H1 (cell line): ENCODE measurements around the gene PIANP. TPM values are rescaled to one million over a fixed set of nuclear protein-coding genes. Genes with fewer than 3 reads are reported as not detected.
A peak's percentile ranks its signal among the peaks of the same experiment; 100 is the strongest.

Source experiments
- GABPA ChIP-seq: IDR thresholded peaks from 2 replicates; pipeline ENCODE4 v1.6.1; 2011; ENCODE audit warnings: mild to moderate bottlenecking, low read length, moderate library complexity, borderline replicate concordance; ENCODE audit not compliant: insufficient read depth
- NRF1 ChIP-seq: IDR thresholded peaks from 2 replicates; pipeline ENCODE4 v1.6.1; 2011; ENCODE audit warnings: mild to moderate bottlenecking, low read depth, low read length, improper control_type of control experiment
- ZNF274 ChIP-seq: IDR thresholded peaks from 2 replicates; pipeline ENCODE4 v1.7.0; 2012; ENCODE audit warnings: low read length, borderline replicate concordance; ENCODE audit errors: extremely low read depth
- polyA plus RNA-seq, 7 experiments: library from polyadenylated mRNA; depleted of rRNA in 3 of 7; stranded (reverse) in 5 of 7; unstranded in 2 of 7; fragments of >200 nt in 5 of 7; fragments of 200-250 nt in 2 of 7; gene quantifications; 1 replicate in 5 of 7; 2 replicates in 1 of 7; 4 replicates in 1 of 7; pipeline versions ENCODE4 v1.2.1 to v1.2.3, GENCODE V29; 2011 to 2013; ENCODE audit warnings: missing spikeins in 2 of 7, mixed read lengths in 2 of 7
- total RNA-seq: library from RNA; stranded (reverse); fragmentation: NEBNext Ultra II Directional; extraction: Animal tissue kit (Norgen Biotek cat#: 25700); gene quantifications from 2 replicates; pipeline ENCODE4 v1.2.1, GENCODE V29; 2021
- TF ChIP-seq, protein P1 (sequence below): fragments of 300-600 bp; sonication (generic); IDR thresholded peaks from 2 replicates; pipeline ENCODE4 v1.7.1; 2012; ENCODE audit warnings: low read length, moderate library complexity, mild to moderate bottlenecking, inconsistent platforms; ENCODE audit not compliant: insufficient replicate concordance

PIANP gene
- total and polyA plus RNA-seq, 2 of the 8 experiments (the other 6 are each of a cell fraction or from before 2014, with no cell fraction given), result 6.3 to 9.8 TPM

GRCh38 chr12:6723607-6724408, 23.2 kb upstream of the PIANP start, which contains the start of gene COPS7A (continued):
- TF ChIP-seq, protein P1, sequence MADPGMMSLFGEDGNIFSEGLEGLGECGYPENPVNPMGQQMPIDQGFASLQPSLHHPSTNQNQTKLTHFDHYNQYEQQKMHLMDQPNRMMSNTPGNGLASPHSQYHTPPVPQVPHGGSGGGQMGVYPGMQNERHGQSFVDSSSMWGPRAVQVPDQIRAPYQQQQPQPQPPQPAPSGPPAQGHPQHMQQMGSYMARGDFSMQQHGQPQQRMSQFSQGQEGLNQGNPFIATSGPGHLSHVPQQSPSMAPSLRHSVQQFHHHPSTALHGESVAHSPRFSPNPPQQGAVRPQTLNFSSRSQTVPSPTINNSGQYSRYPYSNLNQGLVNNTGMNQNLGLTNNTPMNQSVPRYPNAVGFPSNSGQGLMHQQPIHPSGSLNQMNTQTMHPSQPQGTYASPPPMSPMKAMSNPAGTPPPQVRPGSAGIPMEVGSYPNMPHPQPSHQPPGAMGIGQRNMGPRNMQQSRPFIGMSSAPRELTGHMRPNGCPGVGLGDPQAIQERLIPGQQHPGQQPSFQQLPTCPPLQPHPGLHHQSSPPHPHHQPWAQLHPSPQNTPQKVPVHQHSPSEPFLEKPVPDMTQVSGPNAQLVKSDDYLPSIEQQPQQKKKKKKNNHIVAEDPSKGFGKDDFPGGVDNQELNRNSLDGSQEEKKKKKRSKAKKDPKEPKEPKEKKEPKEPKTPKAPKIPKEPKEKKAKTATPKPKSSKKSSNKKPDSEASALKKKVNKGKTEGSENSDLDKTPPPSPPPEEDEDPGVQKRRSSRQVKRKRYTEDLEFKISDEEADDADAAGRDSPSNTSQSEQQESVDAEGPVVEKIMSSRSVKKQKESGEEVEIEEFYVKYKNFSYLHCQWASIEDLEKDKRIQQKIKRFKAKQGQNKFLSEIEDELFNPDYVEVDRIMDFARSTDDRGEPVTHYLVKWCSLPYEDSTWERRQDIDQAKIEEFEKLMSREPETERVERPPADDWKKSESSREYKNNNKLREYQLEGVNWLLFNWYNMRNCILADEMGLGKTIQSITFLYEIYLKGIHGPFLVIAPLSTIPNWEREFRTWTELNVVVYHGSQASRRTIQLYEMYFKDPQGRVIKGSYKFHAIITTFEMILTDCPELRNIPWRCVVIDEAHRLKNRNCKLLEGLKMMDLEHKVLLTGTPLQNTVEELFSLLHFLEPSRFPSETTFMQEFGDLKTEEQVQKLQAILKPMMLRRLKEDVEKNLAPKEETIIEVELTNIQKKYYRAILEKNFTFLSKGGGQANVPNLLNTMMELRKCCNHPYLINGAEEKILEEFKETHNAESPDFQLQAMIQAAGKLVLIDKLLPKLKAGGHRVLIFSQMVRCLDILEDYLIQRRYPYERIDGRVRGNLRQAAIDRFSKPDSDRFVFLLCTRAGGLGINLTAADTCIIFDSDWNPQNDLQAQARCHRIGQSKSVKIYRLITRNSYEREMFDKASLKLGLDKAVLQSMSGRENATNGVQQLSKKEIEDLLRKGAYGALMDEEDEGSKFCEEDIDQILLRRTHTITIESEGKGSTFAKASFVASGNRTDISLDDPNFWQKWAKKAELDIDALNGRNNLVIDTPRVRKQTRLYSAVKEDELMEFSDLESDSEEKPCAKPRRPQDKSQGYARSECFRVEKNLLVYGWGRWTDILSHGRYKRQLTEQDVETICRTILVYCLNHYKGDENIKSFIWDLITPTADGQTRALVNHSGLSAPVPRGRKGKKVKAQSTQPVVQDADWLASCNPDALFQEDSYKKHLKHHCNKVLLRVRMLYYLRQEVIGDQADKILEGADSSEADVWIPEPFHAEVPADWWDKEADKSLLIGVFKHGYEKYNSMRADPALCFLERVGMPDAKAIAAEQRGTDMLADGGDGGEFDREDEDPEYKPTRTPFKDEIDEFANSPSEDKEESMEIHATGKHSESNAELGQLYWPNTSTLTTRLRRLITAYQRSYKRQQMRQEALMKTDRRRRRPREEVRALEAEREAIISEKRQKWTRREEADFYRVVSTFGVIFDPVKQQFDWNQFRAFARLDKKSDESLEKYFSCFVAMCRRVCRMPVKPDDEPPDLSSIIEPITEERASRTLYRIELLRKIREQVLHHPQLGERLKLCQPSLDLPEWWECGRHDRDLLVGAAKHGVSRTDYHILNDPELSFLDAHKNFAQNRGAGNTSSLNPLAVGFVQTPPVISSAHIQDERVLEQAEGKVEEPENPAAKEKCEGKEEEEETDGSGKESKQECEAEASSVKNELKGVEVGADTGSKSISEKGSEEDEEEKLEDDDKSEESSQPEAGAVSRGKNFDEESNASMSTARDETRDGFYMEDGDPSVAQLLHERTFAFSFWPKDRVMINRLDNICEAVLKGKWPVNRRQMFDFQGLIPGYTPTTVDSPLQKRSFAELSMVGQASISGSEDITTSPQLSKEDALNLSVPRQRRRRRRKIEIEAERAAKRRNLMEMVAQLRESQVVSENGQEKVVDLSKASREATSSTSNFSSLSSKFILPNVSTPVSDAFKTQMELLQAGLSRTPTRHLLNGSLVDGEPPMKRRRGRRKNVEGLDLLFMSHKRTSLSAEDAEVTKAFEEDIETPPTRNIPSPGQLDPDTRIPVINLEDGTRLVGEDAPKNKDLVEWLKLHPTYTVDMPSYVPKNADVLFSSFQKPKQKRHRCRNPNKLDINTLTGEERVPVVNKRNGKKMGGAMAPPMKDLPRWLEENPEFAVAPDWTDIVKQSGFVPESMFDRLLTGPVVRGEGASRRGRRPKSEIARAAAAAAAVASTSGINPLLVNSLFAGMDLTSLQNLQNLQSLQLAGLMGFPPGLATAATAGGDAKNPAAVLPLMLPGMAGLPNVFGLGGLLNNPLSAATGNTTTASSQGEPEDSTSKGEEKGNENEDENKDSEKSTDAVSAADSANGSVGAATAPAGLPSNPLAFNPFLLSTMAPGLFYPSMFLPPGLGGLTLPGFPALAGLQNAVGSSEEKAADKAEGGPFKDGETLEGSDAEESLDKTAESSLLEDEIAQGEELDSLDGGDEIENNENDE, result no peak
- TF ChIP-seq GABPA, result peak; percentile 88; the same call in 1 of the 2 replicates
- no peak for TF ChIP-seq NRF1
- no peak for TF ChIP-seq ZNF274
